Measurements from ENCODE around the gene EXOC4. TPM values are rescaled to one million over a fixed set of nuclear protein-coding genes. Genes with fewer than 3 reads are reported as not detected.

The EXOC4 gene
- total and polyA plus RNA-seq, 2 donors (not counting 1 experiment from before 2014, with no cell fraction given): 79.6 to 158 TPM

- Histone ChIP-seq H3K9ac (ENCODE audit: insufficient read depth, low read length) (no peak overlapping the region), H3K27me3 (ENCODE audit: control insufficient read depth, insufficient read depth, low read length) (no peaks in the 10 kb centered on the region), H3K4me1 (ENCODE audit: control insufficient read depth, extremely low read depth, insufficient read depth, low read length) (peaks cover 2% of the 10 kb centered on the region), H3K36me3 (ENCODE audit: control insufficient read depth, insufficient read depth, low read length) (no peaks in the 10 kb centered on the region), H3K79me2 (ENCODE audit: control insufficient read depth, insufficient read depth, low read length) (no peaks in the 10 kb centered on the region), H2AFZ (ENCODE audit: low read length) (no peak overlapping the region), H4K20me1 (ENCODE audit: control insufficient read depth, extremely low read depth, insufficient read depth, low read length) (no peaks in the 10 kb centered on the region), H3K9me3 (ENCODE audit: control insufficient read depth, insufficient read depth, low read depth, low read length) (no peaks in the 10 kb centered on the region), H3K4me2 (ENCODE audit: extremely low read depth, insufficient read depth, low read length) (no peak overlapping the region), H3K4me3 (replicated peaks in 1 of 4; ENCODE audit: control extremely low read depth in 1 of 4, insufficient read depth in 1 of 4, low read depth in 3 of 4, low read length in 4 of 4) (no peak overlapping the region), H3K27ac (ENCODE audit: insufficient read depth, low read length) (no peak overlapping the region)
- peak; percentile 28 to 44 for DNase-seq (ENCODE audit: low read depth in 2 of 2)
- no peak for TF ChIP-seq EZH2 (IDR thresholded peaks at IDR 0.05; ENCODE audit: low read length, missing control alignments)
- TF ChIP-seq CTCF (conservative IDR thresholded peaks at IDR 0.05 in 1 of 2, IDR thresholded peaks at IDR 0.05 in 1 of 2; ENCODE audit: low read depth in 1 of 2, low read length in 2 of 2): no peak
Observed at GRCh38 chr7:133698127-133698526, 445.2 kb downstream of the EXOC4 start.

GRCh38 chr7:133699386-133699785, 446.5 kb downstream of the EXOC4 start:
- no peak overlapping the region for H3K4me3 ChIP-seq (replicated peaks in 1 of 4; ENCODE audit: control extremely low read depth in 1 of 4, insufficient read depth in 1 of 4, low read depth in 3 of 4, low read length in 4 of 4)
- no peaks in the 10 kb centered on the region for H4K20me1 ChIP-seq (ENCODE audit: control insufficient read depth, extremely low read depth, insufficient read depth, low read length)
- no peak overlapping the region for H3K4me2 ChIP-seq (ENCODE audit: extremely low read depth, insufficient read depth, low read length)
- no peaks in the 10 kb centered on the region for H3K36me3 ChIP-seq (ENCODE audit: control insufficient read depth, insufficient read depth, low read length)
- no peaks in the 10 kb centered on the region for H3K27me3 ChIP-seq (ENCODE audit: control insufficient read depth, insufficient read depth, low read length)
- H3K9me3 ChIP-seq (ENCODE audit: control insufficient read depth, insufficient read depth, low read depth, low read length): no peaks in the 10 kb centered on the region
- TF ChIP-seq EZH2 (IDR thresholded peaks at IDR 0.05; ENCODE audit: low read length, missing control alignments) (no peak), CTCF (conservative IDR thresholded peaks at IDR 0.05 in 1 of 2, IDR thresholded peaks at IDR 0.05 in 1 of 2; ENCODE audit: low read depth in 1 of 2, low read length in 2 of 2) (no peak)
- H3K4me1 ChIP-seq (ENCODE audit: control insufficient read depth, extremely low read depth, insufficient read depth, low read length): peaks cover 4% of the 10 kb centered on the region
- DNase-seq (ENCODE audit: low read depth in 2 of 2): peak in 1 of 2 donors; percentile 30
- no peak overlapping the region for H3K9ac ChIP-seq (ENCODE audit: insufficient read depth, low read length)
- no peak overlapping the region for H3K27ac ChIP-seq (ENCODE audit: insufficient read depth, low read length)
- no peaks in the 10 kb centered on the region for H3K79me2 ChIP-seq (ENCODE audit: control insufficient read depth, insufficient read depth, low read length)
- H2AFZ ChIP-seq (ENCODE audit: low read length): no peak overlapping the region

- H3K27me3 ChIP-seq (ENCODE audit: control insufficient read depth, insufficient read depth, low read length): no peaks in the 10 kb centered on the region
- no peak overlapping the region for H3K9ac ChIP-seq (ENCODE audit: insufficient read depth, low read length)
- no peak for TF ChIP-seq EZH2 (IDR thresholded peaks at IDR 0.05; ENCODE audit: low read length, missing control alignments)
- TF ChIP-seq CTCF (conservative IDR thresholded peaks at IDR 0.05 in 1 of 2, IDR thresholded peaks at IDR 0.05 in 1 of 2; ENCODE audit: low read depth in 1 of 2, low read length in 2 of 2): no peak
- H3K9me3 ChIP-seq (ENCODE audit: control insufficient read depth, insufficient read depth, low read depth, low read length): no peaks in the 10 kb centered on the region
- no peak overlapping the region for H3K4me3 ChIP-seq (replicated peaks in 1 of 4; ENCODE audit: control extremely low read depth in 1 of 4, insufficient read depth in 1 of 4, low read depth in 3 of 4, low read length in 4 of 4)
- no peaks in the 10 kb centered on the region for H3K36me3 ChIP-seq (ENCODE audit: control insufficient read depth, insufficient read depth, low read length)
- H3K27ac ChIP-seq (ENCODE audit: insufficient read depth, low read length): no peak overlapping the region
- H3K79me2 ChIP-seq (ENCODE audit: control insufficient read depth, insufficient read depth, low read length): no peaks in the 10 kb centered on the region
- no peak overlapping the region for H3K4me2 ChIP-seq (ENCODE audit: extremely low read depth, insufficient read depth, low read length)
- DNase-seq (ENCODE audit: low read depth in 2 of 2): no peak
- no peak overlapping the region for H2AFZ ChIP-seq (ENCODE audit: low read length)
- H4K20me1 ChIP-seq (ENCODE audit: control insufficient read depth, extremely low read depth, insufficient read depth, low read length): no peaks in the 10 kb centered on the region
- H3K4me1 ChIP-seq (ENCODE audit: control insufficient read depth, extremely low read depth, insufficient read depth, low read length): peaks cover 4% of the 10 kb centered on the region
Observed at GRCh38 chr7:133702078-133702477, 449.2 kb downstream of the EXOC4 start.

Data from fibroblast of lung (primary cell).